HL-60 (cell line): ENCODE measurements around the gene CPNE4.

Experiments used
- DNase-seq, 2 experiments: peaks; one replicate each; pipeline ENCODE4 v3.0.0-alpha.2; 2010 to 2020; ENCODE audit warnings: low read depth in 1 of 2, low spot score in 1 of 2
- H3K27ac ChIP-seq: fragments of 250-450 bp; sonication (Bioruptor Pico); replicated peaks from 2 replicates; pipeline ENCODE4 v1.5.1; 2020; ENCODE audit warnings: mild to moderate bottlenecking, moderate library complexity
- H3K27me3 ChIP-seq: fragments of 250-450 bp; sonication (Bioruptor Pico); 2 replicates; pipeline ENCODE4 v1.5.1; 2021; ENCODE audit warnings: mild to moderate bottlenecking, moderate library complexity; ENCODE audit not compliant: insufficient read depth, poor library complexity, severe bottlenecking
- H3K4me3 ChIP-seq: replicated peaks from 2 replicates; pipeline ENCODE4 v1.5.1; 2011; ENCODE audit warnings: mild to moderate bottlenecking, control low read depth, low read length; ENCODE audit not compliant: insufficient read depth
- CTCF ChIP-seq: IDR thresholded peaks from one replicate; pipeline ENCODE4 v1.5.1; 2011; ENCODE audit warnings: low read length, control low read depth, inconsistent platforms; ENCODE audit not compliant: insufficient read depth
- GABPA ChIP-seq: IDR thresholded peaks from 2 replicates; pipeline ENCODE4 v1.6.1; 2012; ENCODE audit warnings: low read depth
- POLR2AphosphoS5 ChIP-seq: IDR thresholded peaks from 2 replicates; pipeline ENCODE4 v1.6.1; 2012; ENCODE audit warnings: low read depth
- SPI1 ChIP-seq: IDR thresholded peaks from 2 replicates; pipeline ENCODE4 v1.6.1; 2012; ENCODE audit warnings: low read depth, mild to moderate bottlenecking, borderline replicate concordance
- TF ChIP-seq, protein P1 (sequence below): IDR thresholded peaks from 2 replicates; pipeline ENCODE4 v1.6.1; 2012; ENCODE audit warnings: low read depth; ENCODE audit not compliant: insufficient replicate concordance

CPNE4 gene

DNA sequence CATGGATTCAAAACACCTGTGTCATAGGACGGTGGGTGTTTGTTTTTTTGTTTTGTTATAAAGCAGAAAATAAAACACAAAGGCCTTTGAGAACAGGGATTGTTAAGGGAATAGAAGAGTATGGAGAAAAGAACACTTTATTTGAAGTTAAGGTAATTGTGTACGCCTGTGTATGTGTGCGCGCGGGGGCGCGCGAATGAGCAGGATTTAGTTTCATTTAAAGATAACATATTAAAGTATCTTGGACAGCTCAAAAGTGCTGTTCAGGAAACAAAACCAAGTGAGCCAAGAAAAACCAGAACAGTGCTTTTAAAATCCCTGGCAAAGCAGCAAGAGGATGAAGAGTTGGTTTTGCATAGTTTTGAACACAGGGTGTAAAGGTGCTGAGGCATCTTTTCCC lies 1.9 kb downstream of the CPNE4 start:
- DNase-seq: no peak
- Histone ChIP-seq H3K27me3 (peaks cover 9% of the 10 kb centered on the region), H3K27ac (no peak overlapping the region), H3K4me3 (no peak overlapping the region)
- TF ChIP-seq POLR2AphosphoS5 (no peak), GABPA (no peak)

GRCh38 chr3:132029182-132029902 lies 5.5 kb downstream of the CPNE4 start:
- Histone ChIP-seq H3K27ac (no peak overlapping the region), H3K27me3 (peaks cover 8% of the 10 kb centered on the region), H3K4me3 (no peak overlapping the region)
- peak; percentile 34 to 75 for DNase-seq
- TF ChIP-seq CTCF: peak; percentile 89
- no peak for TF ChIP-seq SPI1

- TF ChIP-seq, protein P1, sequence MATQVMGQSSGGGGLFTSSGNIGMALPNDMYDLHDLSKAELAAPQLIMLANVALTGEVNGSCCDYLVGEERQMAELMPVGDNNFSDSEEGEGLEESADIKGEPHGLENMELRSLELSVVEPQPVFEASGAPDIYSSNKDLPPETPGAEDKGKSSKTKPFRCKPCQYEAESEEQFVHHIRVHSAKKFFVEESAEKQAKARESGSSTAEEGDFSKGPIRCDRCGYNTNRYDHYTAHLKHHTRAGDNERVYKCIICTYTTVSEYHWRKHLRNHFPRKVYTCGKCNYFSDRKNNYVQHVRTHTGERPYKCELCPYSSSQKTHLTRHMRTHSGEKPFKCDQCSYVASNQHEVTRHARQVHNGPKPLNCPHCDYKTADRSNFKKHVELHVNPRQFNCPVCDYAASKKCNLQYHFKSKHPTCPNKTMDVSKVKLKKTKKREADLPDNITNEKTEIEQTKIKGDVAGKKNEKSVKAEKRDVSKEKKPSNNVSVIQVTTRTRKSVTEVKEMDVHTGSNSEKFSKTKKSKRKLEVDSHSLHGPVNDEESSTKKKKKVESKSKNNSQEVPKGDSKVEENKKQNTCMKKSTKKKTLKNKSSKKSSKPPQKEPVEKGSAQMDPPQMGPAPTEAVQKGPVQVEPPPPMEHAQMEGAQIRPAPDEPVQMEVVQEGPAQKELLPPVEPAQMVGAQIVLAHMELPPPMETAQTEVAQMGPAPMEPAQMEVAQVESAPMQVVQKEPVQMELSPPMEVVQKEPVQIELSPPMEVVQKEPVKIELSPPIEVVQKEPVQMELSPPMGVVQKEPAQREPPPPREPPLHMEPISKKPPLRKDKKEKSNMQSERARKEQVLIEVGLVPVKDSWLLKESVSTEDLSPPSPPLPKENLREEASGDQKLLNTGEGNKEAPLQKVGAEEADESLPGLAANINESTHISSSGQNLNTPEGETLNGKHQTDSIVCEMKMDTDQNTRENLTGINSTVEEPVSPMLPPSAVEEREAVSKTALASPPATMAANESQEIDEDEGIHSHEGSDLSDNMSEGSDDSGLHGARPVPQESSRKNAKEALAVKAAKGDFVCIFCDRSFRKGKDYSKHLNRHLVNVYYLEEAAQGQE: no peak
- TF ChIP-seq GABPA: no peak
- H3K27ac ChIP-seq: no peak overlapping the region
- no peak for DNase-seq
- no peak overlapping the region for H3K4me3 ChIP-seq
- peaks cover 7% of the 10 kb centered on the region for H3K27me3 ChIP-seq
Measured at GRCh38 chr3:132022914-132023313, 11.9 kb downstream of the CPNE4 start.

DNA sequence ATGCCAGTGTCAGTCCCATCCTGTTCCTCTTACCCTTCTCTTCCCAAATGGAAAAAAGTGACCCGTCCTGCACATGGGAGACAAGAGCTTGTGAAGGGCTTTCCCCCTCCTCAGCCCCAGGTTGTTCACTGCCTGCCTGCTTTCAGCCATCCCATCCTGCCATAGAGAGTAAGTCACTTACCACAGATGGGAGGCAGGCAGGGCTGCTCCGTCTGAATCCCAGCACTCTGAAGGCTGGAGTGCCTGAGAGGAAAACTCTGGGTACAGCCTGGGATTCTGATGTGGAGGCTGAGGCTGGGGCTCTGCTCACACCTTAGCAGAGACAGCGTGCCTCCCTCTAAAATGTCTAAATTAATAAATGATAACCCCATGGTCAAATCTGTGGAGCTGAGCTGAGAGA lies 14.8 kb downstream of the CPNE4 start:
- TF ChIP-seq GABPA (no peak), CTCF (no peak), POLR2AphosphoS5 (no peak)
- no peak for DNase-seq
- peaks cover 7% of the 10 kb centered on the region for H3K27me3 ChIP-seq
- no peak overlapping the region for H3K27ac ChIP-seq
- H3K4me3 ChIP-seq: no peak overlapping the region

DNA sequence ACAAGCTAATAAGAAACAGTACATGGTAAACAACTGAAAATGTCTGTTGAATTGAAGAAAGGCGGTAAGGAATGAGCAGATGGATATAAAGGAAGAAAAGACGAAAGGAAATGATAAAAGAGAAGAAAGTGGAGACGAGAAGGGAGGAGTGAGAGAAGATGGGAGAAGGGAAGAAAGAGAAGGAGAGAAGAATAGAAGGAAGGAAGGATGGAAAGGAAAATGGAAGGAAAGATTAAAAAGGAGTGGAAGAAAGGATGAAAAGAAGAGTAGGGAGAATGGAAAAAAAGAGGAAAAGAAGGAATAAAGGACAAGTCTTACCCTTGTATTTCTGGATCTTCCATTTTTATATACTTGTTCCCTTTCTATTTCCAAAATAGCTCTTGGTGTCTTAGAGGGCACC lies 17.7 kb downstream of the CPNE4 start:
- TF ChIP-seq POLR2AphosphoS5 (no peak), SPI1 (no peak), CTCF (no peak), GABPA (no peak)
- TF ChIP-seq, protein P1: no peak
- no peak overlapping the region for H3K4me3 ChIP-seq
- H3K27ac ChIP-seq: no peak overlapping the region
- H3K27me3 ChIP-seq: peaks cover 10% of the 10 kb centered on the region
- no peak for DNase-seq
